NCI-H226 (cell line): ENCODE data around the gene PEF1.

Experiments used
- DNase-seq: peaks from one replicate; pipeline ENCODE4 v3.0.0-alpha.2; 2015

The PEF1 gene, protein sequence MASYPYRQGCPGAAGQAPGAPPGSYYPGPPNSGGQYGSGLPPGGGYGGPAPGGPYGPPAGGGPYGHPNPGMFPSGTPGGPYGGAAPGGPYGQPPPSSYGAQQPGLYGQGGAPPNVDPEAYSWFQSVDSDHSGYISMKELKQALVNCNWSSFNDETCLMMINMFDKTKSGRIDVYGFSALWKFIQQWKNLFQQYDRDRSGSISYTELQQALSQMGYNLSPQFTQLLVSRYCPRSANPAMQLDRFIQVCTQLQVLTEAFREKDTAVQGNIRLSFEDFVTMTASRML

GRCh38 chr1:31644560-31645273, at the start of gene PEF1:
TSS of gene PEF1 (minus strand) at chr1:31644876. CDS start at chr1:31644864, 12 bp downstream.
- peak; percentile 98 for DNase-seq

DNA sequence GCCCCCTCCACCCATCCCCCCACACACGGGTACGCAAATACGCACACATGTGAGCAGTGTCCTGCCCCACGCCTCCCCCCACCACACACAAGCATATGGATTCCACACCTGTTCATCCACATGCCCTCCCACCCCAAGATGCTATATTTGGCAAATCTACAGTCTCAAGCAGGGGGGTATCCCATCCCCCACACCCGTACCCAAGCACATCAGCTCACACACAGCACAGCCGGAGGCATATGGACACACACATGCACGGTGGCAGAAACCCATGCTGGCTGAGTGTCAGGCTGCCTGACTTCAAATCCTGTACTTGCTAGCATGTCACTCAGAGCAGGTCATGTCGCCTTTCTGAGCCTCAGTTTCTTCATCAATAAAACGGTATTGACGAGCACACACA, 48.6 kb upstream of the PEF1 start:
- no peak for DNase-seq

DNA sequence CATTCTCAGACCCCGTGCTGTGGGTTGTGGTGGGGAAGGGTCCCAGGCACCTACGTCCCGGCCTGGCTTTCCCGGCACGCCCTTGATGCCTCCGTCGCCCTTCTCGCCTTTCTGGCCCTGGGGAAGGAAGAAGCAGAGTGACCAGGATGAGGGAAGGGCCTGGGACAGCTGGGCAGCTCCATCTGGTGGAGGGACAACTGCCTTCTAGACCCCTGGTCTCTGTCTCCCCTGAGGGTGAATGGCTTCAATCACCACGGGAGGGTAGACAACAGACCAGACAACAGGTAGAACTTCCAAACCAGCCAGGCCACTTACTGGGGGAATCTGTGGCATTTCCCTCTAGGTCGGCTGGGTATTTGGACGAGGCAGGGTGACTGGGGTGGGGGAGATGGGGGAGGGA, 47.3 kb upstream of the PEF1 start:
- DNase-seq = no peak

DNA sequence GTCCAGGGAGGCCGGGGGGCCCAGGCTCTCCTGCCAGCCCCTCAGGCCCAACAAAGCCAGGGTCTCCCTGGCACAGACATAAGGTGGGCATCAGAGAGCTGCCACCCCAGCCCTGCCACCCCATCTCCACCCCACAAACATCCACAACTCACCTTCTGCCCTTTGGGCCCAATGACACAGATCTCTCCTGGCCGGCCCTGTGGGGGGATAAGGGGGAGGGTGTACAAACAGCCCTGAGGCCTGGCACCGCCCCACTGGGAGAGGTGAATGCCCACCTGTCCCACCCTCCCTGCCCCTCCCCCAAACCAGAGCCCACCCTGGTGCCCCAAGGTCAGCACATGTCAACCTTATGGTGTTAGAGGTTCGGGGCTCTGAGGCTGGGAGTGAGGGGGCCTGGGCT, 46.8 kb upstream of the PEF1 start:
- DNase-seq = no peak

DNA sequence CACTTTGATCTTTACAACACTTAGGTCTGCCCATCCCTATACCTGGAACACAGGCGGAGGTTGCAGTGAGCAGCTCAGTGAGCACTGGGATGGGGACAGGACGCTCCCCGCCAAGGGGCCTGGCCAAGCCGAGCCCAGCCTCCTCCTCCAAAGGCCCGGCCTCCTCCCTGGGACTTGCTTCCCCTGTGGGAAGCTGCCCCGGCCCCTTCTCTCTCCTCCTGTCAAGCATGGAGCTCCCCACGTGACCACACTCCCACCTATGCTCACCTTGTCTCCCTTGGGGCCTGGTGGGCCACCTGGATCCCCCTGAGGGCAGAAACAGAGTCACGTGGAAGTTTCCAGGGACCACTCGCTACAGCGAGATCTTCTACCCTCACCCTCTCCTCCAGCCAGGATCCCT, 46.2 kb upstream of the PEF1 start:
- DNase-seq = no peak

GRCh38 chr1:31689854-31690253, 45.2 kb upstream of the PEF1 start:
- peak; percentile 93 for DNase-seq

- no peak for DNase-seq
Measured at GRCh38 chr1:31689379-31689778, 44.7 kb upstream of the PEF1 start.

GRCh38 chr1:31688233-31688918, 43.7 kb upstream of the PEF1 start:
- DNase-seq = no peak

DNA sequence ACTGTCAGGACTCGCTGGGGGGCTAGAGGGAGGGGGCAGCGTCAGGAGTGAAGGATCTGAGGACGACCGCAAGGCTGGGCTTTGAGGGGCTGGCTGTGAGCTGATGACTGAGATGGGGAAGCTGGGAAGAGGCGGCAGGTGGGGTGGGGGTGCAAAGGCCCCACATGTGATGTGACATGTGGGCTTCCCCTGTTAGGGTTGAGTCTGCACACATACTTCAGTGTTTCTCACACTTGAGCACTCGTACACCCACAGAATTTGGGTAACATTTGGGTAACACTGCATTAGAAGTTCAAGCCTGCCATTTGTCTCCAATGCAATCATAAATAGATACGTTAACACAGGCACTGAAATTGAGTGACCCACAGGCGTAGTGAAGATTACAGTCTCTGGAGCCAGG, 42.9 kb upstream of the PEF1 start:
- no peak for DNase-seq

DNA sequence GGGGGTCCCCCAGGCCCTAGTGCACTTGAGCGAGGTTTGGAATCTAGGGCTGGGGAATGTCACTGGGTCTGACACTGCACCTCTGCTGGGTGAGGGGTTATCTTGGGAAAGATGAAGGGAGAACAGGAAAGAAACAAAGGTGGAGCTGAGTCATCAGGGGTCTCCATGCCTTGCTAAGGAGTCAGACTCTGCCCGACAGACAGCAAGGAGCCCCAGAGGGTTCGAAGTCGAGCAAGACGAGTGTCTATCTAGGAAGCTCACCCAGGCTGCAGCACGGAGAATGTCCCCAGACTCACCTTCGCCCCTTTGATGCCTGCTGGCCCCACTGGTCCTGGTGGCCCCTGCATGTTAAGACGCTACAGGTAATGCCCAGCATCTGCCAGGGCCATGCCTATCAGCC, 41.1 kb upstream of the PEF1 start:
- no peak for DNase-seq

GRCh38 chr1:31683997-31684396, 39.3 kb upstream of the PEF1 start:
- no peak for DNase-seq

DNA sequence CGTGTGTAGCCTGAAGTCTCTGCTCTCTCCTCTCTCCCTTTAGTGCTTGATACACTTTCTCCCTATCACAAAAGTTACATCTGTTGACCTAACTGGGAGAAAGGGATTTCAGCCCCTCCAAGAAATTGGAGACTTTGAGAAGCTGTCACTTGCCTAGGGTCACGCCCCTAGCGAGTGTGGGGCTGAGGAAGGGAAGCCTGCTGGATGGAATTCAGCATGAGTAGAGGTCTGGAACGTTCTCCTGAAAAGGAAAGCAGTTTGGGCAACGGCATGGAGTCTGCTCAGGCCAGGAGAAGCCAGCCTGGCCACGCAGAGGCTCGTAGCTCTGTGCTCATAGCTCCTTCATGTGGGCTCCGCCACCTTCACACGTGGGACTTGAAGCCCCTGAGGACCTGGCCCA, 36.7 kb upstream of the PEF1 start:
- no peak for DNase-seq

GRCh38 chr1:31679676-31680230, 35.1 kb upstream of the PEF1 start:
- DNase-seq = no peak

DNA sequence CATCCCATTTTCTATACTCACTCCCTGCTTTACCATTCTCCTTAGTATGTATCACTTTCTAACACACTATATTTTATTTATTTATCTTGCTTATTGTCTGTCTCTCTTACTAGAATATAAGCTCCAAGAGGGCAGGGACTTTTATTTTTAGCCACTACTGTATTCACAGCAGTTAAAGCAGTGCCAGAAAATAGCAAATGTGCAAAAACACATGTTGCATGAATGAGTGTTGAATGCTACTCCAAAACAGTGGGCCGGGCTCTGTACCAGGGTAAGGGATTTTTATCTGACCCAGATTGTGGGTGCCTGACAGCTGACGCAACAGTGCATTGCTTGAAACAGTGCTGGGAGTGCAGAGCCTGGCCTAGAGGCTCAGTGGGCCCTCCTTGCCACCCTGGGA, 34.4 kb upstream of the PEF1 start:
- DNase-seq = no peak

GRCh38 chr1:31678681-31679080, 34.0 kb upstream of the PEF1 start:
- DNase-seq = no peak

- DNase-seq = no peak
Measured at GRCh38 chr1:31677949-31678348, 33.3 kb upstream of the PEF1 start.

DNA sequence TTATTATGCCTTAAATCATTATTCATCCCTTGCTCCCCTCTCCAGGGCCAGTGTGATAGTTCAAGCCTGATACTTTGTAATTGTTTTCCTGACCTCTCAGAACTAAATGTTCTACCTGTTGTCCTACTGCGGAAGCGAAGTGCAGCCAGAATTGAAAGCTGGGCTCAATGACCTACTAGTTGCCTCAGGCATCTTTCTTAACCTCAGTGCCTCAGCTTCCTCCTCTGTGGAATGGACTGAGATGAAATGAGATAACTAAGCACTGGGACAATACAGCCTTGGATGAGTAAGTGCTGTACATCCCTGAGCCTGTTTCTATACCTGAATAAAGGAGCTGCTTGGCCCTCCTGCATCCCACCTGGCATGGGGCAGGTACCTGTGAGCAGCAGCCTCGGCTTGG, 32.7 kb upstream of the PEF1 start:
- DNase-seq = no peak

DNA sequence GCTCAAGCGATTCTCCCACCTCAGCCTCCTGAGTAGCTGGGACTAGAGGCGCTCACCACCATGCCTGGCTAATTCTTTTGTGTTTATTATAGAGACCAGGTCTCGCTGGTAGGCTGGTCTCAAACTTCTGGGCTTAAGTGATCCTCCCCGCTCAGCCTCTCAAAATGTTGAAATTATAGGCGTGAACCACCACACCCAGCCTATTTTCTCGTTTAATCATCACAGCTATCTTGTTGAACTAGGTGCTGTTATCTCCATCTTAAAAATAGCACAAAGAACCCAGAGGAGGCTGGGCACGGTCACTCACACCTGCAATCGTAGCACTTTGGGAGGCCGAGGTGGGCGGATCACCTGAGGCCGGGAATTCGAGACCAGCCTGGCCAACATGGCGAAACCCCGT, 31.1 kb upstream of the PEF1 start:
- DNase-seq = no peak

DNA sequence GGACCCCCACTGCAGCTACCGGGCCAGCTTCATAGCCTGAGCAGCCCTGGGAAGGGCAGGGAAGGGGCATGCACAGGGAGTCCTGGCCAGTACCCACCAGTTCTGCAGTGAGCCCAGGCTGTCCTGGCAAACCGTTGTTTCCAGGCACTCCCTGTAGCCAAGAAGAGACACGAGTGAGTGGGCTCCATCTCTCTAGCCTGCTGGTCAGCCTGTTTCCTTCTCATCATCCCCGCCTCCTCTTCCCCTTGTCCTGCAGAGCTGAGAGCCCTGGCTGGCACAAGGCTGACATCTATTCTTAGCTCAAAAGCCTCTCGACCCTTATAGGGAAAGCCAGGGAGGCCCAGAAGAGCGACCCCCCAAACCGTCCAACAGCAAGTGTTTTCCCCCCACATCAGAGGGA, 30.5 kb upstream of the PEF1 start:
- DNase-seq = no peak

DNA sequence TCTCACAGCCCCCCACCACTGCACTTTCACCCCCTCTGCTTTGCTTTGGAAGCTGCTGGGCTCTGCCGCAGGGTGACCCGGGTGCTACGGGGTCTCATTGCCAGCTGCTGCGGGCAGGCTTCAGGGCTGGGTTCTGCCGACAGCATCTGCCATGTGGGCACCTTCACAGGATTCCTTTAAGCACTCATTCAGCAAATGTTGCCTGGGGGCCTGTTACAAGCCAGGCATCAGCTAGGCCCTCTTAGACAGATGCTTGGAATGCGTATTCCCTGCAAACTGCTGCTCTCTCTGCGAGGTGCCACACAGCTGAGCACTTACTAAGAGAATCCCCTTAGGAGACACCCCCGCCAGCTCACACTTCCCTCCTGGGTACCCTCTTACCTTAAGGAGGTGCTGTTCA, 29.9 kb upstream of the PEF1 start:
- peak; percentile 73 for DNase-seq

- DNase-seq = no peak
Measured at GRCh38 chr1:31673433-31673832, 28.8 kb upstream of the PEF1 start.

DNA sequence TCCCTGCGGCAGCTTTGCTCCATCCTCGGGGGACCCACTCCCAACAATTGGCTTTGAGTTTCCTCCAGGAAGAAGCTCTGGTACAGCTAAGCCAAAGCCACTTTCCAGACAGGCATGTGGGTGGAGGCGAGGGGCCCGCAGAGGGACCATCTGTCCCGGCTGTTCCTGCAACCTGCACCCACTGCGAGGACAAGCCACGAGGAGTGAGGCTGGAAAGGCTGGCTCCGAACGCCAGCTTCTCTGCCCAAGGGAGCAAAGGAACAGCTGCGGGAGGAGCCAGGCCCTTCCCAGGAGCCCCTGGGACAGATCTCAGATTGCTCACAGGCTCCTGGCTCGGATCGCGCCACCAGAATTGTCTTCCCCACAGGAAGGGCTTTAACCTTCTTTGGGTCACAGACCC, 28.3 kb upstream of the PEF1 start:
- DNase-seq = no peak

- no peak for DNase-seq
Measured at GRCh38 chr1:31671561-31672201, 27.0 kb upstream of the PEF1 start.
